NCI-H1105 treated with DMSO at 0.1 percent for 48 hours (cell line): ENCODE data around the gene TECTA.
"Not testable (repeated sequence)": the region's sequence is repeated elsewhere in the genome, so short reads cannot be mapped to it uniquely, and the experiment has no call there.

ENCODE experiments used
- DNase-seq: peaks from one replicate; lab custom pipeline; 2025; lab: John Stamatoyannopoulos, UW

The TECTA gene

DNA sequence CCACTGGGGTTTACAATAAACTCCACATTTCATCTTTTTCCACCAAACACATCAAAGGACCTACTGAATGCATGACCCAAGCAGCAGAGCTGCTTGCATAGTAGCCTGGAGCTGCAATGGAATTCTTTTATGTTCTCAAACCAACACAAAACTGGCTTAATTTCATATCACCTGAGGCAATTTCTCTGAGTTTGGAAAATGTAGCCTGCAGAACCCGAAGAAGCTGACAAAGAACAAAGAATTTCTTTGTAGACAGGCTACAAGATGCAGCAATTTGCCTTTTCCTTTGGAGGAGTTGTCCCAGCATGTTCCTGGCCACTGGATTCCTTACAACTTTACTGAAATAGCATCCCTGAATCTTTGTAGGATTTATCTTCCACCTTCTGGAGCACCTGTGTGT lies 5.5 kb upstream of the TECTA start:
- no peak for DNase-seq

DNA sequence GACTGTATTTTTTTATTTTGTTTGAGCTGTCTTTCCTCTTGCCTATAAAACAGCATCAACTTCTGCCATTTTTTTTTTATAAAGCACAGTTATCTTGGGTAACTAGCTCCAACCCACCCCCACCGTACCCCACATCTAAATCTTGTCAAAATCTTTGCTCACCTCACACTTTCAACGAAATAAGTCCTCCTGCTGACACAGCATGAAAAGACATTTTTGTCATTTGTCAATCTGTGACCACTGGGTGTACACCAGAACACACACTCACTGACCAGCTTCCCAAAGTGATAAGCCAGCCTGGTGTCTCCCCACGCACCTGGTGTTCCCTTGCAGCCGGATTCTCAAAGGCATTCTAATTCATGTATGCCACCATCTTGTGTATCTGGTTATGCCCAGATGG lies 1.7 kb upstream of the TECTA start:
- DNase-seq, result no peak

DNA sequence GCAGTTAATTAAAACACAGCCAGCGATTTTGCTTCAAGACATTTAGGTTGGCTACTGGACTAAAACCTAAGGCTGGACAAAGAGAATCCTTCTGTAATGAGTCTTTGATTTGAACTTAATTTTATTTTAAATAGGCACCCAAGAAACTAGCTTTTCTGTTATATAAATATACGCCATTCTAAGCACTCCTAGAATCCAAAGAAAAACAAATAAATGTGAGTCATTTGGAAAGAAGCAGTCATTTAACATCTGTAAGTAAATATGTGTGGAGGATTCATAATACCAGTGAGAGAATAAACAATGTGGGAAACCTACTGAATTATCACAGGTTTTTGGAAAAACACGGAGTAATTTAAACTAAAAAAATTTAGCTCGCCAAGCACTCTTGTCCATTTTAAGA lies 1.2 kb upstream of the TECTA start:
- no peak for DNase-seq

DNA sequence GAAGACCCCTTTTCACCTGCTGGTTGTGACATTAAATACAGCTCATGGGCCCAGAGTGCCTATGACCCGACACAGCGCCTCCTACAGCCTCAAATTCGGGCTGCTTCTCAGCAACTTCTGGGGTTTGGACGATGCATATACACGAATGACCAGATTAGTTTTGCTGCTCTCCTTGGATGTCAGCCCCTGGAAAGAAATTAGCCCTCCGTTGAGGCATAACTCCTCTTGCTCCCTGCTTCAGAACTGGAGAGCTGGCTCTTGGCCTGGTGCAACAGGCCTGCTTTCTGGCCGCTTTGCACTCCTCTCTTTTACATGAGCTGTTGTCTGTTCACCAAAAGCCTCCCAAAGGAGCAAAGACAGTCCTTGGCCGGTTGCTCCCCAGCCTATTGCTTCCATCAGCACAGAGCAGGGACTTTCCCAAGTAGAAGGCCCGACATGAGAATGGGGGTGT lies 3.3 kb downstream of the TECTA start:
- DNase-seq, result no peak

DNA sequence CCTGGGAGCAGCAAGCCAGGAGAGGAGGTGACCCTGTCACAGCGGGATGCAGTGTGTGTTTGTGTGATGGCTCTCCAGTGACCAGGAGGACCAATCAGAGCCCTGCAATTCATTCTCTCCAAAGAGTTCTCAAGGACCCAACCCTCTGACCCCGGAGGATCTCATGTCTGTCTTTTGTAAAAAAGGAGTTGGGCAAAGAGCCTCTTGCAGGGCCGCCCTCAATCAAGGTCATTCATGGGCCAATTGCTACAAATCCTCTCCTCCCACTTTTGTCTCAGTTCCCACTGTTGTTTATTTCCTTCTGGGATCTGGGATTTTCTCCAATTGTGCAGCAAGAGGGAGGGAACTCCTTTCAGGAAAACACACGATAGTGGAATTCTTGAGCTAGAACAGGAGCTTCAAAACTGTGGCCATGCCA lies 4.0 kb downstream of the TECTA start:
- DNase-seq, result no peak

DNA sequence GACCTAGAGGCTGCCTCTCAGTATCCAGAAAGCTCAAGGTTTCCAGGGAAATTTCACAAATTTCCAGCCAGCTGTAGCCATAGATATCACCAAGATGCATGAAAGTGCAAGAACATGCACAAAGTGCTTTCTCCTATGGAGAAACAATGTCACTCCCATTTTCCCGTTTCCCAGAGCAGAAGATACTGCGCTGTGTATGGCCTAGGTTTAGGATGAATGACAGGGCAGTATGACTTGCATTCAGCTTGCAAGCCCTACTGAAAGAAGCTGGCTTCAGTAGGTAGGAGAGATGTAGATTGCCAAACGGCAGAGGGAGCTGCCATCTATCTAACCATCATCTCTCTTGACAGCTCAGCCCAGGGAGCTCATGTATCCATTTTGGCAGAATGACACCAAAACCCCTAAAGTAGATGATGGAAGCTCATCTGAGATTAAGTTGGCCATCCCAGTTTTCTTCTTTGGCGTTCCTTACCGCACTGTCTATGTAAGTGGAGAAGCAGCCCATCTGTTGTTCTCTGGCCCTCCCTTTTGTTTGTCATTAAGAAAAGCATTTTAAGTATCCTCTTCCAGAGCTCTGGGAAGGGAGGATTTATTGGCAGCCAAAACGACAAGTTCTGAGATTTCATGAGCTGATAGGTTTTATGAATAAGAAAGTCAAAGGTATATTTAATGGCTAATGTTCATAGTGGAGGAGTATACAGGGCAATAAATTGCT lies 4.6 kb downstream of the TECTA start:
- no peak for DNase-seq

DNA sequence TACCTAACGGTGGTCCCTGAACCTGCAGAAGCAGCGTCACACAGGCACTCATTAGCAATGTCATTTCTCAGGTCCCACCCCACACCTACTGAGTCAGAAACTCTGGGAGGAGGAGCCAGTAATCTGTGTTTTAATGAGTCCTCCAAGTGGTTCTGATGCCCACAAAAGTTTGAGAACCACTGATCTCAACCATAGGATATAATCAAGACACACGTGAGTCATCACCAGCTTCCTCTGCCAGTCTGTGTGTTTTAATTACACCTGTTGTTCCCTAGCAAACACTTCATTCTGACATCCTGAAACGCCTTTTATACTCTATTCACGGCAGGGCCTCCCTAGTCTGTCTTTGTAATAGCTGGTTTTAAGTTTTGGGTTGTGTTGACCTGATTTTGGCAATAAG lies 5.8 kb downstream of the TECTA start:
- DNase-seq, result no peak

DNA sequence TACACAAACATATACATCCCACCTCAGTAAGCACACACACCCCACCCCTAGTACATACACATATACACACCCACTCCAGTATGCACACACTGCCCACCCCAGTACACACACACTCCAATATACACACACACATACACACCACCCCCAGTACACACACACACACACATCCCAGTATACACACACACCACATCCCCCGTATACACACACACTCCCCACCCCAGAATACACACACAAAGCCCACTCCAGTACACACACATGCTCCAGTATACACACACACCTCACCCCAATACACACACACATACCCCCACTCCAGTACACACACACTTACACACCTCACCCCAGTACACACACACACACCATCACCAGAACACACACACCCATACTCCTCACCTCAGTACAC lies 7.4 kb downstream of the TECTA start:
- no peak for DNase-seq

DNA sequence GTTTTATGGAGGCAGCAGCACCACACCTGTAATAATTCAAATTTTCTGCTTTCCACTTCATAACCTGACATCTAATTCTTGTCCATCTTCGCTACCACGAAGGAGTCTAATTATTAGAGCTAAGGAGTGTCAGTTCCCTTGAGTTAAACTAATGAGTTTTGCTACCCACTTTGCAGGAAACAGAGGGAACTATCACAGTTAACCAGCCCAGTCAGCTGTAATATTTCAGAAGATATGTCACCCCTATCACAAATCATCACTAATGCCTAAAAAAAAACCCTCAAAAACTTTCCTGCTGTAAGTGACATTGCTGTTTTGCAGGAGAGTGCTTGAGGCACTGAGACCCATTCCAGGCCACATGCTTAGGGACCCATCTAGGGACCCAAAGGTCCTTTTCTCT lies 8.4 kb downstream of the TECTA start:
- DNase-seq, result no peak

DNA sequence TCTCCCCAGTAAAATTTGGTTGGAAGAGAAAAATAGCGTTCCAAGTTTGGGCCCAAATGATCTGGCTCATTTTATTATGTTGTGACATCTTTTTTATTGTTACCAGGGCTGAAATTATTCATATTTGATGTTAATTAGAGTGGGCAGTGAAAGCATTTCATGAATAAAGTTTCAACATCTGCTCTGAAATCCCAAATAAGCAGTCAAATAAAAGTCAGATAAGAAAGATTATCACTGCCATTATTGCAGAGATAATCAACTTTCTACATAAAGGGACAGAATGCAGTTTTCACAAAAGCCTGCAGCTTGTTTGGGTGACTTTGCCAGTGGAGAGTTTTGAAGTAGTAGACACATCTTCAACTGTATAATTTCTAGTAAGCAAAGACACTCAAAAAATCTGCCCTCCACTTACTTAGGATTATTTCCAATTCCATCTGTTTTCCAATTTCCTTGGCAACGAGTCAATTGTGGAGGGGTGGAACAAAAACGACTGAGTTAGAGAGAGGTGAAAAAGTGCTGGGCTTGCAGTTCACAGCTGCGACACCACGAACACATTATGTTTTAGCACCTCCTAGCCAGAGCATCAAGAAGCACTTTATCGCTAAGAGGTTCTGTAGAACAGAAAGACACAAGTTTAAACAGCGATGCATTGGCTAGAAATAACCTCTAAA lies 9.0 kb downstream of the TECTA start:
- DNase-seq, result peak; percentile 45

DNA sequence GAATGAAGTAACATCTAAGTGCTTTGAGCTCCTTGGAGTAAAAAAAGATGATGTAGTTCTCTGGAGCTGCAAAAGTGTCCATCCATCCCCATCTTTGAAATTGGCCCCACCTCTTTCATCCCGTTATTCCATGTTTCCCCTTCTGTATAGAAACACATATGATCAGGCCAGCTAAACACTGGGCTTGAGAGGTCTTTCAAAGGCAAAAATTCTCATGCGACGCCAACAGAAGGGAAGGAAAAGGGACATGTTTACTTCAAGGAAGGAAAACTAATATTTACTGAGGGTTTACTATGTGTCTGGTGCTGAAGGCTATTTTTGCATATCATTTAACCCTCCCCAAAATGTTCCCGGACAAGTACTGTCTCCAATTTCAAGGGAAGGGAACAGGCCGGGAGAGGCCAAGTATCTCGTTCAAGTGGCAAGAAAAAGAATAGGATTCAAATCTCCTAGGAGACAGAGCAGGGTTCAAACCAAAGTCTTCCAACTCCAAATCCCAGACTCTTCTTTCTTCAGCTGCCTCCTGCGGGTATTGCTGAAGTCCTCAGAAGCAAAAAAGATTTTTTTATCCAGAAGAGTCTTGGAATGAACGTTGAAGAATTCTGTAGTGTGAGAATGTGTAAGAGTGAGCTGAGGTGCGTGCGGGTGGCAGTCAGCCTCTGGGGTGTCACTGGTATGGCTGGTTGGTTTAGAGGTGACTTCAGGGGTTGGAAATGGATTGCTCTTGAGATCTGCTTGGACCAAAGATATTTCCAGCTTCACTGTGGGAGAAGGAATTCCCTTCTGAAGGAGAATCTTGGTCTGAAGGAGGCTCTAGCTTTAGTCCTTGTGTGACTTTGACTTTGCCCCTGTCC lies 10.1 kb downstream of the TECTA start:
- DNase-seq, result no peak

DNA sequence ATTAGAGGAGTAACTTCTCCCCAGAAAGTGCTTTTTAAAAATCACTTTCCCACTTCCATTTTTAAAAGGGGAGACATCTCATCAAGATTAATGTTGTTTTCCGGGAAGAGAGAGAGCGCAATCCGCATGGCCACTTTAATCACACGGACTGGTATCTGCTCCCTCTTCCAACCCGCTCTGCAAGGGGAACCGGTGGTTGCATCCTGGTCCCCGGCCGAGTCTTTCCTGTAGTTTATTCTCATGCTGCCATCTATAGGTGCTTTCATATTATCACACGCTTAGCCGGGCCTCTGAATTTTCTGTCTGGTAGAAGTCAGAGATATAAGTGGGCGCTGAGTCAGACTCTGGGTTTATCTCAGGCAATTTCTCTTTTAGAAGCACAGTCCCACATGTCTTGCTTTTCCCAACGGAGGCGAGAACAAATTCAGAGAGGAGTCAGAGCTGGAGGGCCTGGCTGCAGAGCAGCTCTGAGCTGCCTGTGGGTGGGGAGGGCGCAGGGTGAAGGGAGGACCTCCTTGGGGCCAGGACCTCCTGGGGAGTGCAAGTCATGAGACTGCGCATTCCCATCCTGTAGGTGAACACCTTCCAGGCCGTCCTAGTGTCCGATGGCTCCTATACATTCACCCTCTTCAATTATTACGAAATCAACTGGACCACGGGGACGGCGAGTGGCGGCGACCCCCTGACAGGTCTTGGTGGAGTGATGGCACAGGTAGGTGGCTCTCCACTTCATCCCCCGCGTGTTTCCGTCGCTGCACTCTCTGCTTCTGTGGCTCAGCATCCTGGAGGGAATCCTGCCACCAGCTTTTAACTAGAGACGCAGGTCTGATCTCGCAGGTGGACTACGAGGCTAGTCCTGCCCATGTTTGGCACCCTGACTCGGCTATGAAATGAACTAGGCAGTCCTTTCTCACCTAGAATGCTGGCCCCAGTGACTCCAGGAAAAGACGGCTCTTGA lies 11.7 kb downstream of the TECTA start:
- peak; percentile 83 for DNase-seq

DNA sequence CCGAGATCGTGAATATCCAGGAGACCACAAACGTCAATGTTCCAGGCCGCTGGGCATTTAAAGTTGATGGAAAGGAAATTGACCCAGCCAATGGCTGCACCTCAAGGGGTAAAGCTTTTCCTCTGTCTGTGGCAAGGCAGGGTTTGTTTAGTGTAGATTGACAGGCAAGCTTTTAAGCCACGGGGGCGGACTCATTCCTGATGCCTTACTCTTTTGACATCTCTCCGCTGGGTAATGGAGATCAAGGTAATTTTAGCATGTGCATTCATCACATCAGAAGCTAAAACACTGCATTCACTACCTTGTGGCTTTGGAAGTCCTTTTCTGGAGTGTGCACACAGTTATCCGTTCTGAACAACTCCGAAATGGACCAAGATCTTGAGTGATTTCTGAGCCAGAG lies 12.6 kb downstream of the TECTA start:
- DNase-seq, result no peak

DNA sequence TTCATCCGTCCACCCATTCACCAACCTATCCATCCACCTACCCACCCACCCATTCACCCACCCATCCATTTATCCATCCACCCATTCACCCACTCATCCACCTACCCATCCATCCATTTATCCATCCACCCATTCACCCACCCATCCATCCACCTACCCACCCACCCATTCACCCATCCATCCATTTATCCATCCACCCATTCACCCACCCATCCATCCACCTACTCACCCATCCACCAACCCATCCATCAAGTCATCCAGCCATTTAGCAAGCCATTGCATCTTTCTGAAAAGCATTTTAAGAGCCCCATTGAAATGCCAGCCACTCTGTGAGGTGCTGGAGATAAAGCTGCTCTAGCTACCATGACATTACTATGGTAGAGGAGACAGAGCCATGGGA lies 14.0 kb downstream of the TECTA start:
- not testable (repeated sequence) for DNase-seq

DNA sequence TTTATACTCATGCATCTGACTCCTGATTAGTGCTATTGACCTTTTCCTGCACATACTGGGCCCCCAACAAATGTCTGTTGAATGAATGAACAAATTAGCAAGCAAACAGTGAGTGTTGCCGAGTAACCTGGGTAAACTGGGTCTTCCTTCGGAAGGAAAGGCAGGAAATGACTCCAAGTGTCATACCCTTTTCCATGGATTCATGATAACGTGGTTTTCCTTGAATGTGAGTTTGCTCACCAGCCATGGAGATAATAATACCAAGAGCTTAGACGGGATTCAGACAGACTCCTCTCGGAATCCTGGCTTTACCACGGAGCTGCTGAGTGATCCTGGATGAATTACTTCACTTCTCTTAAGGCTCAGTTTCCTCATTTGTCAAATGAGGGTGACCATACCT lies 16.7 kb downstream of the TECTA start:
- DNase-seq, result no peak

DNA sequence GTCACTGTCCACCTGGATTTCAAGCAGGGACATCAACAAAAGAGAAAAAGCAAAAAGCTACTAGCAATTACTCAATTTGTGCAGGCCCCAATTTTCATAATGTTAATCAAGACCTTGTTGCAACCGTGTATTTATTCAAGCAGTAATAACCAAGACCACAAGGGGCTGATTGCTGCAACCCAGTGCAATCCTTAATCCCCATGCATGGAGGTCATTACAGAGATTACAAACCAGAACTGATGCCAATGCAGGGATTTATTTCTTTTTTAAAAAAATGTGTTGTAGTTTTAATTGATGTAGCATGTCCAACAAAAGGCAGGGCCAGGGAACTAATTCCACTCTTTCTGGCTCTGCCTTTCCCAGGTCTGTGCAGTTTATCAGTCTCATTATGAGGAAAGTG lies 18.4 kb downstream of the TECTA start:
- DNase-seq, result no peak

DNA sequence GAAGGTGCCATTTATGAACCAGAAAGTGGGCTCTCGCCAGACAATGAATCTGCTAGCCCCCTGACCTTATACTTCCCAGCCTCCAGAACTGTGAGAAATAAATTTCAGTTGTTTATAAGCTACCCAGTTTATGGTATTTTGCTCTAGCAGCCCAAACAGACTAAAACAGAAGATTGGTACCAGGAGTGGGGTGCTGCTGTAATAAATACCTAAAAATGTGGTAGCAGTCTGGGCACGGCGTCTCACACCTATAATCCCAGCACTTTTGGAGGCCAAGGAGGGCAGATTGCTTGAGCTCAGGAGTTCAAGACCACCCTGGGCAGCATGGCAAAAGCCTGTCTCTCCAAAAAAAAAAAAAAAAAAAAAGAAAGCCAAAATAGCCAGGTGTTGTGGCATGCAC lies 21.3 kb downstream of the TECTA start:
- DNase-seq, result no peak

DNA sequence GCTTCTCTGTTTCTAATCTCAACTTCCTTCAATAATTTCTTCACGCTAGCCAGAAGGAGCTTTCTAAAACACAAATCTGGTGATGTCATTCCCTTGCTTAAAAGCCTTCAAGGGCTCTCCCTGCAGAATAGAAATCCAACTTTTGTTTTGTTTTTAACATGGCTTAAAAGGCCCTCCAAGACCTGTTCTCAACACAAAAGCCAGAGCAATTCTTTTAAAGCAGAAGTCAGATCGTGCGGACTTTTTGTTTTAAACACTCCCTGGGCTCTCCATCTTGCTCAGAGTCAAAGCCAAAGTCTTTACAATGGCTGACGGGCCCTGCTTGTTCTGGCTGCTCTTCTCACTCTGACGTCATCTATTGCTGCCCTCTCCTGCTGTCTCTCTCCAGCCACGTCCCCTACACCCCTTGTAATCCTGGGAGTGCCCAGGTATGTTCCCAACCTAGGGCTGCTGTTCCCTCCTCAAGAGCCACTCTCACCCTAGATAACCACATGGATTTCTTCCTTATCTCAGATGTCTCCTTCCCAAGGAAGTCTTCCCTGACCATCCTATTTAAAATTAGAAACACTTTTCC lies 22.5 kb downstream of the TECTA start:
- no peak for DNase-seq

DNA sequence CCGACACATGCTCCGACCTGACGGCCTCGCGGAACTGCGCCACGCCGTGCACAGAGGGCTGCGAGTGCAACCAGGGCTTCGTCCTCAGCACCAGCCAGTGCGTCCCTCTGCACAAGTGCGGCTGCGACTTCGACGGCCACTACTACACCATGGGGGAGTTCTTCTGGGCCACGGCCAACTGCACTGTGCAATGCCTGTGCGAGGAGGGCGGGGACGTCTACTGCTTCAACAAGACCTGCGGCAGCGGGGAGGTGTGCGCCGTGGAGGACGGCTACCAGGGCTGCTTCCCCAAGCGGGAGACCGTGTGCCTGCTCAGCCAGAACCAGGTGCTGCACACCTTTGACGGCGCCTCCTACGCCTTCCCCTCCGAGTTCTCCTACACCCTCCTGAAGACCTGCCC lies 26.8 kb downstream of the TECTA start:
- DNase-seq, result no peak

DNA sequence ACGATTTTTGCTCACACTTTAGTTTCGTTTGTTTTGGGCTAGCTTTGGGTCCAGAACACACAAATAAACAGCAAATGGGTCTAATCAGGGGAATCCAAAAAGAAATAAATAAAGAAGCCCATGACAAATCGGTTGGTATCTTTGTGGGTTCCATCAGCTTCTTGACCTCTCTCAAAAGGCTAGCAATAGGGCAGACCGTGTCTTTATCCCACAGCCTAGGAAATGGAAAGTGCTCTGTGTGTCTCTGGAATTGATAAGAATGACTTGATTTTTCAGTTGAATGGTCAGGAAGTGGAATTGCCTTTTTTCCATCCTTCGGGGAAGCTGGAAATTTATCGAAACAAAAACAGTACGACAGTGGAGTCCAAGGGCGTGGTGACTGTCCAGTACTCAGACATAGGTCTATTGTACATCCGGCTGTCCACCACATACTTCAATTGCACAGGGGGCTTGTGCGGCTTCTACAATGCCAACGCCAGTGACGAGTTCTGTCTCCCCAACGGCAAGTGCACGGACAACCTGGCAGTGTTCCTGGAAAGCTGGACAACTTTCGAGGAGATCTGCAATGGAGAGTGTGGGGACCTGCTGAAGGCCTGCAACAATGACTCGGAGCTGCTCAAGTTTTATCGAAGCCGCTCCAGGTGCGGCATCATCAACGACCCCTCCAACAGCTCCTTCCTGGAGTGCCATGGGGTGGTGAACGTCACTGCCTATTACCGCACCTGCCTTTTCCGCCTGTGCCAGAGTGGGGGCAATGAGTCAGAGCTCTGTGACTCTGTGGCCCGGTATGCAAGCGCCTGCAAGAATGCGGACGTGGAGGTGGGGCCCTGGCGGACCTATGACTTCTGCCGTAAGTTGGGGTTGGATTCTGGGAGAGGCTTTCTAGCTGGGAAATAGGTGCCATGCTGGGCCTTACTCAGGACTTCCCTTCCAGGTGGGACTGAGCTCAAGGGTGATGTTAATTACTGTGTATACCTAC lies 28.6 kb downstream of the TECTA start:
- DNase-seq, result no peak
